AG10803 (cell line): ENCODE results near the gene GREB1L.

Experiments used
- DNase-seq: peaks from one replicate; pipeline ENCODE4 v3.0.0; 2010; ENCODE audit warnings: low read depth
- H3K4me3 ChIP-seq: 2 replicates; pipeline ENCODE4 v1.5.1; 2011; ENCODE audit warnings: mild to moderate bottlenecking, low read length, control low read depth
- TF ChIP-seq, protein P1 (sequence below): conservative IDR thresholded peaks from 2 replicates; pipeline ENCODE4 v1.5.1; 2011; ENCODE audit warnings: mild to moderate bottlenecking, low read length, control low read depth, inconsistent platforms

The GREB1L gene

DNA sequence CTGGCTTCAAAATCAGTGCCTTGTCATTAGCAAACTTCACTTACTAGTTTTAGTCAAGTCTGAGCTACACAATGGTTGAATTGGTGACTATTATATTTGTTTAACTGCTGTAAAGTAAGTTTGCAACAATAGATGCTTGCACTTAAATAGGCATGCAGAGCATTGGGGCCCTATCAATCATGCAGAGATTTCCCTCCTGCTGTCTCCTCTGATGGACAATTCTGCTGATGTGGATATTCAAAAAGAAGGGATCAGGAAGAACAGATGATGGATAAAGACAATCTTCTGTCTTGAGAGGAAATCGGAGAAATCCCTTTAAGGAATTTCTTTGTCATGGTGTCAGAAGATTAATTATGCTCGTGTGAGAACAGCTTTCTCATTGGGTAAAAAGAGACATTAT lies 89.0 kb downstream of the GREB1L start:
- DNase-seq: no peak
- H3K4me3 ChIP-seq: no peak overlapping the region
- TF ChIP-seq, protein P1, sequence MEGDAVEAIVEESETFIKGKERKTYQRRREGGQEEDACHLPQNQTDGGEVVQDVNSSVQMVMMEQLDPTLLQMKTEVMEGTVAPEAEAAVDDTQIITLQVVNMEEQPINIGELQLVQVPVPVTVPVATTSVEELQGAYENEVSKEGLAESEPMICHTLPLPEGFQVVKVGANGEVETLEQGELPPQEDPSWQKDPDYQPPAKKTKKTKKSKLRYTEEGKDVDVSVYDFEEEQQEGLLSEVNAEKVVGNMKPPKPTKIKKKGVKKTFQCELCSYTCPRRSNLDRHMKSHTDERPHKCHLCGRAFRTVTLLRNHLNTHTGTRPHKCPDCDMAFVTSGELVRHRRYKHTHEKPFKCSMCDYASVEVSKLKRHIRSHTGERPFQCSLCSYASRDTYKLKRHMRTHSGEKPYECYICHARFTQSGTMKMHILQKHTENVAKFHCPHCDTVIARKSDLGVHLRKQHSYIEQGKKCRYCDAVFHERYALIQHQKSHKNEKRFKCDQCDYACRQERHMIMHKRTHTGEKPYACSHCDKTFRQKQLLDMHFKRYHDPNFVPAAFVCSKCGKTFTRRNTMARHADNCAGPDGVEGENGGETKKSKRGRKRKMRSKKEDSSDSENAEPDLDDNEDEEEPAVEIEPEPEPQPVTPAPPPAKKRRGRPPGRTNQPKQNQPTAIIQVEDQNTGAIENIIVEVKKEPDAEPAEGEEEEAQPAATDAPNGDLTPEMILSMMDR: no peak

DNA sequence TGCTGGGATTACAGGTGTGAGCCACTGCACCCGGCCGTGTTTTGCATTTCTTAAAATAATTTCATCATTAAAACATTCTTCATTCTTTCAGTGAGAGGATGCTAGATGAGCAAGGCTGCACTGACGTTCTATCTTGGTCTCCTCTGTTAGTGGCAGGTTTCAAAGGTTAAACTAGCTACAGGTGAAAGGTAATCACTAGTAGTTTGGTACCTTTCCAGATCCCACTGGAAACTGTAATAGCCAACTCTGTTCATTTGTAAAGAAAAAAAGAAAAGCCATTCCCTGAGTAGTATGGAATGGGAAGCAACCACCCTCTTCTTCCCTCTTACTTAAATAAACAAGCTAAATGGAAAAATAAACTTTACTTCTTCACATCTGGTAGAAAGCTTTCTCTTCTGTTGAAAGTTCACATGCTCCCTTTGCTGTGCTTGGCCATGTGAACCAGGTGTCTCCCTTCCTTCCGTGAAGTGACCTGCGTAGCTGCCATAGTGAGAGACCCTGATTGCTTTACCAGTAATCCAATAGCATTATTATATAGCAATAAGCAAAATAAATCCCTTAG lies 94.0 kb downstream of the GREB1L start:
- TF ChIP-seq, protein P1: no peak
- H3K4me3 ChIP-seq: no peak overlapping the region
- DNase-seq: no peak

DNA sequence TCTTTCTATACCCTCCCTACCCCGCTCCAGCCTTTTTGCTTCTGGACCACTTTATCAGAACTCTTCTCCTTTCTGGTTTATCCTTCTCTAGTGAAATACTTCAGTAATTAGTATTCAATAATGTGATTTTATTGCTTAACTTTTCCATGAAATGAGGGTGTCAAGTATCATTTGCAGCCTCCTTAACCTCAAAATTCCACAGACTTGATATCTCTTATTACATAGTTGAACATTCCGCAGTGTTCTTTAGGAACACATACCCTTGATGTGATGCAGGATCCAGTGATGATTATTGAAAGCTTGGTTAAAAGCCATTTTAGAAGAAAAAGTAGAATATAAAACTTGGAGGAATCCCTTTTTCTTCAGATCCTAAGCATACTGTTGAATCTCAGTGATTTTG lies 94.8 kb downstream of the GREB1L start:
- H3K4me3 ChIP-seq: no peak overlapping the region
- DNase-seq: no peak
- TF ChIP-seq, protein P1: no peak

DNA sequence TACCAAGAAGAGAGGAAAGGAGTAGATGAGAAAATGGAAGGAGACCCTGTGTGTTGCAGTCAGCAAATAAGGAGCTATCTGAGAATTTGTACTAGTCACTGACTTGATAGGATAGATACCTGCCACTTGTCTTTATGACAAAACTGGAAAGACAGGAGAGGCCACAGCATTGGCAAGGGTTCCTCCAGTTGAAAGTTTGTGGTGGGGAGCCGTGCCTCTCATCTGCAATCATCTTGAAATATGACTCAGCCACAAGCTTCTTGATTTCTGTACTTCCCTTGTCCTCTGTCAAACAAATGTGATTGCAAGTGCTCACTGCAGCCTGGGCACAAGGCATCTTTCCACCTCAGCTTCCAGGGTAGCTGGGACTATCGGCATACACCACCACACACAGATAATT lies 99.1 kb downstream of the GREB1L start:
- TF ChIP-seq, protein P1: no peak
- DNase-seq: peak; percentile 27
- H3K4me3 ChIP-seq: no peak overlapping the region

DNA sequence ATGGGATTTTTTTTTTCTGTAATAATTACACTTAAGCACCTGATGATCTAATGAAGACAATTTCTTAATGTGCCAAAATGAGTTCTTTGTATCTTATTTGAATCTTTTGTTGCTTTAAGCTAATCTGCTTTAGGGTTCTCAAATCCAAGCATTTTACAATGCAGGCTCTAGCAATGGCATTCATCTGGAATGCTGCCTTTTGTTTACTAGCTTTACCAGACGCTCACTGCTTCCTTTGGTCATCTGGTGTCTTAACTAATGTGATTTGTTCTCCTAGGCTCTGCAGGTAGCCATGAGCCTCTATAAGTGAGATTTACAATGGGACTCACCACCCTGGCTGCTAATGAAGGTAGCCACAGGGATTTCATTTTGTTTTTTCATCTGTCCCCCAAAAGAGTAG lies 100.3 kb downstream of the GREB1L start:
- H3K4me3 ChIP-seq: no peak overlapping the region
- no peak for DNase-seq
- TF ChIP-seq, protein P1: no peak

DNA sequence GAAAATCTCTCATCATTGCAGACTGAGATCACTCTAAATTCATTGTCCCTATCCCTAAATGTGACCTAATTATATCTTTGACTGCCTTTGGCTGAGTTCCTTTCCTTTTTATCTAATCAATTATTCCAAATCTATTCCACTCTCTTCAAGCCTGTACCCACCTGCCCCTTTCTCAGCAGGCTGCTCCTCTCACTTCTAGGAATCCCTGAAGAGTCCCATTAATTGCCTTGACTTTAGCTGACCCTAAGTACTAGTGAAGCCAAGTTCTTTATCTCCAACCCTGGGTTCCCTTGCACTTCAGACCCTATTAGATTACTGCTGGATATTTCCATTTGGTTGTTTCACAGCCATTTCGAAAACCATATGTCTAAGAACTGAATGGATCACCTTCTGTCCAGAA lies 102.8 kb downstream of the GREB1L start:
- TF ChIP-seq, protein P1: no peak
- H3K4me3 ChIP-seq: no peak overlapping the region
- no peak for DNase-seq

DNA sequence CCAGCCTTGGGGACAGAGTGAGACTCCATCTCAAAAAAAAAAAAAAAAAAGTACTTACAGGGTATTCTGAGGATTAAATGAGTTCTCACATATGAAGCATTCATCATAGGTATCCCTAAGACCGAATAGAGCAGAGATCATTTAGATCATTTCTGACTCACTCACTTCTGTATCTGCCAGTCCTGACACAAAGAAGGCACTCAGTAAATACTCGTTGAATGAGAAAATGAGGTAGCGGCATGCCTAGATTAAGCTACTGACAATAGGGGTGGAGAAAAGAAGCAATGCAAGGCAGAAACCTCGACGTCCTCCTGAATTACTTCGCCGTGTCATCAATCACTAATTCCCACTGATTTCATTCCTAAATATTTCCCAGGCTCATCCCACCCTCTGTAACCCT lies 103.8 kb downstream of the GREB1L start:
- TF ChIP-seq, protein P1: no peak
- no peak for DNase-seq

More for the DNA sequence above, 103.8 kb downstream of the GREB1L start:
- no peak overlapping the region for H3K4me3 ChIP-seq
